IMR-90 (cell line): ENCODE data around the gene GNL3.

Experiments
- CEBPB ChIP-seq: IDR thresholded peaks from 2 replicates; pipeline ENCODE4 v1.6.1; 2012; ENCODE audit warnings: low read depth, low read length, improper control_type of control experiment
- FOS ChIP-seq: fragments of 150-350 bp; IDR thresholded peaks from 2 replicates; pipeline ENCODE4 v1.6.1; 2016; ENCODE audit warnings: low read depth, low read length
- MAFK ChIP-seq: IDR thresholded peaks from 2 replicates; pipeline ENCODE4 v1.6.1; 2012; ENCODE audit warnings: low read depth, low read length, improper control_type of control experiment
- MAZ ChIP-seq: IDR thresholded peaks from 2 replicates; pipeline ENCODE4 v1.6.1; 2012; ENCODE audit warnings: low read depth, mild to moderate bottlenecking, low read length, improper control_type of control experiment, moderate library complexity, borderline replicate concordance
- MXI1 ChIP-seq: IDR thresholded peaks from 2 replicates; pipeline ENCODE4 v1.6.1; 2012; ENCODE audit warnings: low read depth, mild to moderate bottlenecking, low read length, moderate library complexity, borderline replicate concordance
- POLR2A ChIP-seq: IDR thresholded peaks from 2 replicates; pipeline ENCODE4 v1.6.1; 2012; ENCODE audit warnings: mild to moderate bottlenecking, low read depth, low read length
- RAD21 ChIP-seq: IDR thresholded peaks from 2 replicates; pipeline ENCODE4 v1.6.1; 2012; ENCODE audit warnings: low read length, improper control_type of control experiment
- RCOR1 ChIP-seq: IDR thresholded peaks from 2 replicates; pipeline ENCODE4 v1.6.1; 2012; ENCODE audit warnings: mild to moderate bottlenecking, low read length, improper control_type of control experiment; ENCODE audit not compliant: insufficient replicate concordance
- RFX5 ChIP-seq: IDR thresholded peaks from 2 replicates; pipeline ENCODE4 v1.8.0; 2012; ENCODE audit warnings: low read depth, mild to moderate bottlenecking, low read length, moderate library complexity
- SMC3 ChIP-seq: fragments of 150-350 bp; IDR thresholded peaks from 2 replicates; pipeline ENCODE4 v1.6.1; 2016; ENCODE audit warnings: low read depth, mild to moderate bottlenecking, antibody characterized with exemption, low read length, moderate library complexity
- TF ChIP-seq, protein P1 (sequence below): fragments of 150-350 bp; IDR thresholded peaks from 2 replicates; pipeline ENCODE4 v1.6.1; 2017; ENCODE audit warnings: mild to moderate bottlenecking, antibody characterized with exemption, low read length, low read depth
- TF ChIP-seq, protein P2 (sequence below): conservative IDR thresholded peaks from 2 replicates; pipeline ENCODE4 v1.5.1; 2012; ENCODE audit warnings: mild to moderate bottlenecking, low read depth, low read length, improper control_type of control experiment
- TF ChIP-seq, protein P3 (sequence below): fragments of 150-350 bp; IDR thresholded peaks from 2 replicates; pipeline ENCODE4 v1.6.1; 2016; ENCODE audit warnings: low read depth, mild to moderate bottlenecking, low read length, moderate library complexity, borderline replicate concordance

DNA sequence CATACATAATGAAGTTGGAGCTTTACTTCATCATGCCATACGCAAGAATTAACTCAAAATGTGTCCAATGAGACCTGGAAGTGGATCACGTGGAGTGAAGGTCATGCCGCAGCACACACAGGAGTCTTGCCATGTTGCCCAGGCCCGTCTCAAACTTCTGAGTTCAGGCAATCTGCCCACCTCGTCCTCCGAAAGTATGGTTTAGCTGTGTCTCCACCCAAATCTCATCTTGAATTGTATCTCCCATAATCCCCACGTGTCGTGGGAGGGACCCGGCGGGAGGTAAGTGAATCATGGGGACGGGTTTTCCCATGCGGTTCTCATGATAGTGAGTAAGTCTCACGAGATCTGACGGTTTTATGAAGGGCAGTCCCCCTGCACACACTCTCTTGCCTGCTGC is 45.8 kb downstream of the GNL3 start:
- TF ChIP-seq, protein P1, sequence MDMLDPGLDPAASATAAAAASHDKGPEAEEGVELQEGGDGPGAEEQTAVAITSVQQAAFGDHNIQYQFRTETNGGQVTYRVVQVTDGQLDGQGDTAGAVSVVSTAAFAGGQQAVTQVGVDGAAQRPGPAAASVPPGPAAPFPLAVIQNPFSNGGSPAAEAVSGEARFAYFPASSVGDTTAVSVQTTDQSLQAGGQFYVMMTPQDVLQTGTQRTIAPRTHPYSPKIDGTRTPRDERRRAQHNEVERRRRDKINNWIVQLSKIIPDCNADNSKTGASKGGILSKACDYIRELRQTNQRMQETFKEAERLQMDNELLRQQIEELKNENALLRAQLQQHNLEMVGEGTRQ: no peak
- TF ChIP-seq, protein P2, sequence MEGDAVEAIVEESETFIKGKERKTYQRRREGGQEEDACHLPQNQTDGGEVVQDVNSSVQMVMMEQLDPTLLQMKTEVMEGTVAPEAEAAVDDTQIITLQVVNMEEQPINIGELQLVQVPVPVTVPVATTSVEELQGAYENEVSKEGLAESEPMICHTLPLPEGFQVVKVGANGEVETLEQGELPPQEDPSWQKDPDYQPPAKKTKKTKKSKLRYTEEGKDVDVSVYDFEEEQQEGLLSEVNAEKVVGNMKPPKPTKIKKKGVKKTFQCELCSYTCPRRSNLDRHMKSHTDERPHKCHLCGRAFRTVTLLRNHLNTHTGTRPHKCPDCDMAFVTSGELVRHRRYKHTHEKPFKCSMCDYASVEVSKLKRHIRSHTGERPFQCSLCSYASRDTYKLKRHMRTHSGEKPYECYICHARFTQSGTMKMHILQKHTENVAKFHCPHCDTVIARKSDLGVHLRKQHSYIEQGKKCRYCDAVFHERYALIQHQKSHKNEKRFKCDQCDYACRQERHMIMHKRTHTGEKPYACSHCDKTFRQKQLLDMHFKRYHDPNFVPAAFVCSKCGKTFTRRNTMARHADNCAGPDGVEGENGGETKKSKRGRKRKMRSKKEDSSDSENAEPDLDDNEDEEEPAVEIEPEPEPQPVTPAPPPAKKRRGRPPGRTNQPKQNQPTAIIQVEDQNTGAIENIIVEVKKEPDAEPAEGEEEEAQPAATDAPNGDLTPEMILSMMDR: no peak
- TF ChIP-seq POLR2A (no peak), MAFK (no peak), RCOR1 (no peak), CEBPB (no peak), RAD21 (no peak), SMC3 (no peak), MXI1 (no peak), MAZ (no peak), RFX5 (no peak), FOS (no peak)
- TF ChIP-seq, protein P3, sequence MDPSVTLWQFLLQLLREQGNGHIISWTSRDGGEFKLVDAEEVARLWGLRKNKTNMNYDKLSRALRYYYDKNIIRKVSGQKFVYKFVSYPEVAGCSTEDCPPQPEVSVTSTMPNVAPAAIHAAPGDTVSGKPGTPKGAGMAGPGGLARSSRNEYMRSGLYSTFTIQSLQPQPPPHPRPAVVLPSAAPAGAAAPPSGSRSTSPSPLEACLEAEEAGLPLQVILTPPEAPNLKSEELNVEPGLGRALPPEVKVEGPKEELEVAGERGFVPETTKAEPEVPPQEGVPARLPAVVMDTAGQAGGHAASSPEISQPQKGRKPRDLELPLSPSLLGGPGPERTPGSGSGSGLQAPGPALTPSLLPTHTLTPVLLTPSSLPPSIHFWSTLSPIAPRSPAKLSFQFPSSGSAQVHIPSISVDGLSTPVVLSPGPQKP: no peak
